GM12878 (cell line): Measurements from ENCODE around the gene TUBGCP3. TPM values are rescaled to one million over a fixed set of nuclear protein-coding genes. Genes with fewer than 3 reads are reported as not detected.

Source experiments
- BRCA1 ChIP-seq: IDR thresholded peaks from 2 replicates; pipeline ENCODE4 v1.6.1; 2011; ENCODE audit warnings: low read depth, low read length, improper control_type of control experiment
- HDAC2 ChIP-seq: fragments of 200-600 bp; sonication (generic); IDR thresholded peaks from 2 replicates; pipeline ENCODE4 v1.6.1; 2017
- MTA3 ChIP-seq: IDR thresholded peaks from 2 replicates; pipeline ENCODE4 v1.6.1; 2012; ENCODE audit warnings: low read length, inconsistent platforms, borderline replicate concordance
- POLR2AphosphoS5 ChIP-seq: IDR thresholded peaks from 2 replicates; pipeline ENCODE4 v1.6.1; 2011; ENCODE audit warnings: mild to moderate bottlenecking, low read length, inconsistent platforms
- ZNF217 ChIP-seq: fragments of 450-650 bp; IDR thresholded peaks from 2 replicates; pipeline ENCODE4 v1.6.1; 2017; ENCODE audit warnings: antibody characterized with exemption, mild to moderate bottlenecking
- polyA plus RNA-seq, 11 experiments: library from polyadenylated mRNA; depleted of rRNA in 4 of 11; unstranded in 6 of 11; stranded (reverse) in 5 of 11; fragments of >200 nt; fragmentation: Nextera tagmentation in 4 of 11; fragmentation: Illumina TruSeq in 1 of 11; extraction: Ambion mirVana in 4 of 11; extraction: Trizol in 1 of 11; gene quantifications; 1 replicate in 1 of 11; 2 replicates in 10 of 11; pipeline versions ENCODE4 v1.2.1 to v1.2.3, GENCODE V29; 2011 to 2016; ENCODE audit warnings: inconsistent platforms in 2 of 11, missing spikeins in 2 of 11, low read depth in 1 of 11
- total RNA-seq, 4 experiments: library from RNA; depleted of rRNA in 3 of 4; stranded (reverse); fragments of >200 nt in 3 of 4; fragmentation: Illumina TruSeq in 1 of 4; extraction: Trizol in 1 of 4; gene quantifications; 2 replicates each; pipeline versions ENCODE4 v1.2.1 to v1.2.3, GENCODE V29; 2013 to 2021
- TF ChIP-seq, protein P1 (sequence below): fragments of 450-650 bp; IDR thresholded peaks from 2 replicates; pipeline ENCODE4 v1.6.1; 2017; ENCODE audit warnings: mild to moderate bottlenecking, low read depth, inconsistent platforms; ENCODE audit not compliant: poor library complexity, severe bottlenecking
- TF ChIP-seq, protein P2 (sequence below): fragments of 450-650 bp; IDR thresholded peaks from 2 replicates; pipeline ENCODE4 v1.6.1; 2017; ENCODE audit warnings: mild to moderate bottlenecking, moderate library complexity

Gene TUBGCP3
- total and polyA plus RNA-seq, 10 of the 15 experiments (the other 5 are each of a cell fraction or from before 2014, with no cell fraction given), result 4.0 to 34.0 (median 22.6) TPM

DNA sequence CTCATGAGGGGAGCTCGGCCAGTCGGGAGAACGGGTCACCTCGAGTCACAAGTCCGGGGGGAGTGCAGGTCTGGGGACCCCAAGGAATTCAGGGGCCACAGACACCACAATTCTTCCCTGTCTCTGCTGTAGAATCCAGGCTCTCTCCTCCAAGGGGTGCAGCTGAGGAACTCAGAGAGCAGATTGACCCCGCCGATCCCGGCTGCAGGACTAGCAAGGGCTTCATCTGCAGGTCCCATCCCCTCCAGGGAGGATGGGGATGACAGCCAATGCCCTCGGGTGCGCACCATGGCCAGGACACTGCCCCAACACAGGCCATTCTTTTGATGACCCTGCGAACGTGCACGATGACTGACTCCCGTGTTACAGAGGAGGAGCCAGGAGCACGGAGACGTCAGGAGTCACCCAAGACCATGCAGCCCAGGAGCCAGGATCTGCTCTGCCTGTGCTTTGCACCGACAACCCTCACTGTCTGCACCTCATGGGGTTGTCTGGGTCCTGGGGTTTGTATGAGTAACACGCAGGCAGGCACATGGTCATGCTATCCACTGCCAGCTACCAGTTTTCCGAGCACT is 48.5 kb upstream of the TUBGCP3 start (continued):
- TF ChIP-seq, protein P1, sequence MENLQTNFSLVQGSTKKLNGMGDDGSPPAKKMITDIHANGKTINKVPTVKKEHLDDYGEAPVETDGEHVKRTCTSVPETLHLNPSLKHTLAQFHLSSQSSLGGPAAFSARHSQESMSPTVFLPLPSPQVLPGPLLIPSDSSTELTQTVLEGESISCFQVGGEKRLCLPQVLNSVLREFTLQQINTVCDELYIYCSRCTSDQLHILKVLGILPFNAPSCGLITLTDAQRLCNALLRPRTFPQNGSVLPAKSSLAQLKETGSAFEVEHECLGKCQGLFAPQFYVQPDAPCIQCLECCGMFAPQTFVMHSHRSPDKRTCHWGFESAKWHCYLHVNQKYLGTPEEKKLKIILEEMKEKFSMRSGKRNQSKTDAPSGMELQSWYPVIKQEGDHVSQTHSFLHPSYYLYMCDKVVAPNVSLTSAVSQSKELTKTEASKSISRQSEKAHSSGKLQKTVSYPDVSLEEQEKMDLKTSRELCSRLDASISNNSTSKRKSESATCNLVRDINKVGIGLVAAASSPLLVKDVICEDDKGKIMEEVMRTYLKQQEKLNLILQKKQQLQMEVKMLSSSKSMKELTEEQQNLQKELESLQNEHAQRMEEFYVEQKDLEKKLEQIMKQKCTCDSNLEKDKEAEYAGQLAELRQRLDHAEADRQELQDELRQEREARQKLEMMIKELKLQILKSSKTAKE, result no peak
- TF ChIP-seq MTA3 (no peak), HDAC2 (no peak), BRCA1 (no peak), ZNF217 (no peak), POLR2AphosphoS5 (no peak)
- TF ChIP-seq, protein P2, sequence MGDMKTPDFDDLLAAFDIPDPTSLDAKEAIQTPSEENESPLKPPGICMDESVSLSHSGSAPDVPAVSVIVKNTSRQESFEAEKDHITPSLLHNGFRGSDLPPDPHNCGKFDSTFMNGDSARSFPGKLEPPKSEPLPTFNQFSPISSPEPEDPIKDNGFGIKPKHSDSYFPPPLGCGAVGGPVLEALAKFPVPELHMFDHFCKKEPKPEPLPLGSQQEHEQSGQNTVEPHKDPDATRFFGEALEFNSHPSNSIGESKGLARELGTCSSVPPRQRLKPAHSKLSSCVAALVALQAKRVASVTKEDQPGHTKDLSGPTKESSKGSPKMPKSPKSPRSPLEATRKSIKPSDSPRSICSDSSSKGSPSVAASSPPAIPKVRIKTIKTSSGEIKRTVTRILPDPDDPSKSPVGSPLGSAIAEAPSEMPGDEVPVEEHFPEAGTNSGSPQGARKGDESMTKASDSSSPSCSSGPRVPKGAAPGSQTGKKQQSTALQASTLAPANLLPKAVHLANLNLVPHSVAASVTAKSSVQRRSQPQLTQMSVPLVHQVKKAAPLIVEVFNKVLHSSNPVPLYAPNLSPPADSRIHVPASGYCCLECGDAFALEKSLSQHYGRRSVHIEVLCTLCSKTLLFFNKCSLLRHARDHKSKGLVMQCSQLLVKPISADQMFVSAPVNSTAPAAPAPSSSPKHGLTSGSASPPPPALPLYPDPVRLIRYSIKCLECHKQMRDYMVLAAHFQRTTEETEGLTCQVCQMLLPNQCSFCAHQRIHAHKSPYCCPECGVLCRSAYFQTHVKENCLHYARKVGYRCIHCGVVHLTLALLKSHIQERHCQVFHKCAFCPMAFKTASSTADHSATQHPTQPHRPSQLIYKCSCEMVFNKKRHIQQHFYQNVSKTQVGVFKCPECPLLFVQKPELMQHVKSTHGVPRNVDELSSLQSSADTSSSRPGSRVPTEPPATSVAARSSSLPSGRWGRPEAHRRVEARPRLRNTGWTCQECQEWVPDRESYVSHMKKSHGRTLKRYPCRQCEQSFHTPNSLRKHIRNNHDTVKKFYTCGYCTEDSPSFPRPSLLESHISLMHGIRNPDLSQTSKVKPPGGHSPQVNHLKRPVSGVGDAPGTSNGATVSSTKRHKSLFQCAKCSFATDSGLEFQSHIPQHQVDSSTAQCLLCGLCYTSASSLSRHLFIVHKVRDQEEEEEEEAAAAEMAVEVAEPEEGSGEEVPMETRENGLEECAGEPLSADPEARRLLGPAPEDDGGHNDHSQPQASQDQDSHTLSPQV, result no peak
